Activated T-helper 2 cell treated with anti-CD3 and anti-CD28 coated beads, Interferon-gamma antibody, Interleukin-2, Interleukin-4, amounts not matched to agents 10 μg/mL and 5 μg/mL and 100 μg/mL, durations not matched to agents 14 hours and 24 hours and 36 hours (primary cell): ENCODE results near the gene GC. TPM values are rescaled to one million over a fixed set of nuclear protein-coding genes. Genes with fewer than 3 reads are reported as not detected.

Experiments
- DNase-seq: peaks from one replicate; pipeline ENCODE4 v3.0.0; 2021; ENCODE audit warnings: low spot score
- H3K27ac Mint-ChIP-seq: one replicate; pipeline ENCODE4 v1.8.0; 2021; ENCODE audit warnings: mixed read lengths
- H3K27me3 Mint-ChIP-seq: one replicate; pipeline ENCODE4 v1.8.0; 2021; ENCODE audit warnings: low read depth, mixed read lengths
- H3K36me3 Mint-ChIP-seq: one replicate; pipeline ENCODE4 v1.8.0; 2021; ENCODE audit warnings: low read depth, mixed read lengths
- H3K4me1 Mint-ChIP-seq: one replicate; pipeline ENCODE4 v1.8.0; 2021; ENCODE audit warnings: low read depth, mixed read lengths
- H3K4me3 Mint-ChIP-seq: one replicate; pipeline ENCODE4 v1.8.0; 2021; ENCODE audit warnings: low read depth, mild to moderate bottlenecking, moderate library complexity, mixed read lengths
- H3K9me3 Mint-ChIP-seq: one replicate; pipeline ENCODE4 v1.8.0; 2021; ENCODE audit warnings: mixed read lengths
- intact Hi-C: fragments of 100-400 bp; cut with micrococcal nuclease; formaldehyde crosslinking; loops from one replicate; pipeline ENCODE4 v1.15.1; 2023
- total RNA-seq: library from RNA; stranded (reverse); gene quantifications from 2 replicates; pipeline ENCODE4 v1.2.3, GENCODE V29; 2022

The GC gene
- total RNA-seq, 1 donor from 2014 or later: not detected

- Mint-ChIP-seq H3K4me1 (no peaks in the 10 kb centered on the region), H3K4me3 (no peak overlapping the region), H3K27ac (no peak overlapping the region), H3K9me3 (no peaks in the 10 kb centered on the region), H3K36me3 (no peaks in the 10 kb centered on the region), H3K27me3 (no peaks in the 10 kb centered on the region)
- intact Hi-C loops: no loop called here
- DNase-seq: no peak
These were observed 91.7 kb downstream of the GC start for GRCh38 chr4:71692198-71692597.

Other genes with a start within 250 kb of the GC start
- not detected in 2 replicates for gene NPFFR2, start 247.9 kb upstream of the GC start, total RNA-seq